Hematopoietic multipotent progenitor cell treated with erythropoietin and hydrocortisone succinate and interleukin-3 and kit ligand, for 6 days (in vitro differentiated cells): ENCODE results near the gene RNF220.
A peak's percentile ranks its signal among the peaks of the same experiment; 100 is the strongest.

Experiments used
- DNase-seq: peaks from one replicate; pipeline ENCODE4 v3.0.0-alpha.2; 2015

Gene RNF220

DNA sequence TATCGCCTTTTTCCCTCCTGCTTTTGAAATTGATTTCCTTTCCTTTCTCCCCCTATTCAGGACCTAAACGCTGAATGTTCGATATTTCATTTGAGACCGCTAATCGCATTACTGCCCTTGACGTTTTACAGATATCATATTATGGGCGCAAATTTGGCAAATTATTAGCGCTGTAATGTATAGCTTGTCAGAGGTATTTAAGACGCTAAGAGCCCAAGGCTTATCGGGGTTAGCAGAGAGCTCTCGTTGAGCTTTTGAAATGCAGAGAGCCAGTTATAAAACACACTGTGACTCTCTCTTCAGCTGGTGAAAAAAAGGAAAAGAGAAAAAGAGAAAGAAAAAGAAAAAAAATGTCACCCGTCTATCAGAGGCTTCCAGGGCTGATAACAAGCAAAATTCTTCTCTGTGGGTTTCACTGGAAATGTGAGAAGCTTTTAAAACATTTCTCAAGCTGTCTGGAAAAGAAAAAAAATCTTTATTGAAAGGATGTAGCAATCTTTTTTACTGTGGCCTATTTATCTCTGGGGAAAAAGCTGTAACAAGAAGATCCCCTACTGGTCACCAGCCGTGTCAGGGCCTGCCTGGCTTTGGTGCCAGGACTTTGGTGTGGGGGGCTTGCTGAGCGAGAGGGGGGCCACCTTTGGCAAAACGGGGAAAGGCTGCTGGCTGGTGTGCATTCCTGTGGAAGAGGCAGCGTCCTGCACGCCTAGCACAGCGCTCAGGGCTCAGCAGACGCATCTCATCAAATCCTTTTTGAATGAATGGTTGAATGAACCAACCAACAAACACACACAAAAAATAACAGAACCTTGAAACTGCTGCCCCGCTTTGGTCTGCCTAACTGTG, 119.8 kb downstream of the RNF220 start:
- peak; percentile 43 for DNase-seq

DNA sequence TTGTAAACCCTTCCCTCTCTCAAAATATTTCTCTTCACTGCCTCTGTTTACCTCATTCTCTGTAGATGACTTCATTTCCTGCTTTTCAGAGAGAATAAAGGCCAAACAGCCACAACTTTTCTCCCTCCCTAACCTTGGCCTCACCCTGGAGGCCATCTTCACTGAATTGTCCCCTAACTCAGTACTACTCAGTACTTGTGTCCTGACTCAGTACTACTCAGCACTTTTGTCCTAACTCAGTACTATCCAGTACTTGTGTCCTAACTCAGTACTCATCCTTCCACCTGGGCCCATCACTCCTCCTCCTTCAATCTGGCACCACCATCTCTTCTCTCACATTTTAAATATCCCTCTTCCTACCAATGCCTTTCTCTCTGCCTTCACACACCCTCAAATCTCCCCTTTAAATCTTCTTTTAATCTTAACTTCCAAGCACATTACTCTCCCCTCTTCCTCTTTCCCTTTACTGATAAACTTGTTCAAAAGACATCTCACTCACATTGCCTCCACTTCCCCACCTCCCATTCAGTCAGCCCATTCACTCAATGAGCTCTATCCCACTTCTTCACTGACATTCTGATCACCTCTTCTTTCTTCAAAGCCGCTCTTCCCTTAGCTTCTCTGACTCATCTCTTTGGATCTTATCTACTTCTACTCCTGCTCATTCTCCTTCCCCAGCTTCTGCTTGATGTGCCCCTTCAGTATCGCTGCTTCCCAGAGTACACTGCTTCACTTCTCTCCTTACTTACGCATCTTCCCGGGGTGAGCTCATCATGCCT, 121.4 kb downstream of the RNF220 start:
- peak; percentile 29 for DNase-seq

- DNase-seq, result peak; percentile 92
Measured at GRCh38 chr1:44531785-44532566, 126.9 kb downstream of the RNF220 start.

DNA sequence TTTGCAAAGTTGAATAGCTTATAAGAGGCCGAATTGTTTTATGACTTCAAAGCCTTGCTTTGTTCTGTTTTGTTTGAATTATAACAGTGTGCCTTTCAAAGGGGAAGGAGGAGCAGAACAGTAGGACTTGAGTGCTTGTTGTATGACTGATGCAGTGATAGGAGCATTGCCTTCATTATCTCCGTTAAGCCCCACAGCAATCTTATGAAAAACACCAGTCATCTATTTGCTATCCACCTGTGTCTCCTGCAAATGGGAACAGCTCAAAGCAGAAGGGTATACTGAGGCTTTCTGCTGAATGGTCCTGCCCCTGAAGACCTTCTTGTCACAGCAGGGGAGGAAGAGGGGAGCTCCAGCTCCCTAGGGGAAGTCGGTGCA, 127.5 kb downstream of the RNF220 start:
- DNase-seq, result peak; percentile 43

DNA sequence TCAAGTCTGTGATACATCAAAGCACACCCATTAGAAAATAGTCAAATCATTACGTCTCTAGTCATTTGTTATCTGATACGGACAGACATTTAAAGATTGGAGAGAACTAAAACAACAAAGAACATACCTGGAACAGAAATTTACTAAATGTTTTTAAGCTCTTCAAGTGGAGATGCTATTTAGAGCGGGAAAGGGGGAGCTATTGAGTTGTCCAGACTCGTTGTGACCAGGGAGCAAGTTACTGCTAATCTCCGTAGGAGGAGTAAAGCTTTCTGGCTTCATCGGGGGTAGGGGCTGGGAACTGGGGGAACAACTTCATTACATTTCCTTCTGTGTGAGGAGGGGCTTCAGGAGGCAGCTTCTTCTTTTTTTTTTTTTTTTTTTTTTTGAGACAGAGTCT, 129.7 kb downstream of the RNF220 start:
- no peak for DNase-seq

DNA sequence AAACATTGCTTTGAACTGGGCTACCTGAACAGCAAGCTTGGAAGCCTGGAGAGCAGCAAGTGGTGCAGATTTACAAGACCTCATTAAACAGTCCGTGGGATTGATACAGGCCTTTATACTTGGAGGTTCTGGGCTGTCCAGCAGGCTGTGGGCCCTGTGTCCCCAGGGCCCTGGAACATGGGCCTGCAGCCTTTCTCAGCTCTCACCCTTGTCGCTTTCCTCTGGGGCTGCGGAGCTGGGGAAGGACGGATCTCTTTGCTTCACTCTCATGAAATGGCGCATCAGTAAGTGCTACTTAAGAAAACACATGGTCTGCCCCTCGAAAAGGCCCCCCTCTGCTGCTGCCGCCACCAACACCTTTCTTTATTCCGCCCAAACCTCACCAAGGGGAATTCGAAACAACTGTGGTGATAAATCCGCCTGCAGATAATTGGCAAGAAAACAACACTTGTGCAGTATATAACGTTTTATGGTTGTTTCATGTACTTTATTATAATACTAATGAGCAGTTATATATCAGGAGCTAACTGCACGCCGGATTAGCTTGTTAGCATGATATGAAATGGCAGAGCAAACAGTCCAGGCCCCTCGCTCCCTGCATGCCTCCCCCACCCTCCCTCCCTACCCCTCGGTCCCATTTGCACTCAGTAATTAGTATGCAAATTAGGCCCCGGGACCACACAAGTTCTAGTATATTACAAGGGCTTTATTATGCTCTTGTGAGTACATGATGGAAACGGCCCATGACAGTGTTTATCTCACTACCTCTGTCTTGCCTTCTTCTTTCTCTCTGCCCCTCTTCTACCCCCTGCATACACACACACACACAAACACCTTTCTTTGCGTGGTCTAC, 131.5 kb downstream of the RNF220 start:
- DNase-seq, result no peak

DNA sequence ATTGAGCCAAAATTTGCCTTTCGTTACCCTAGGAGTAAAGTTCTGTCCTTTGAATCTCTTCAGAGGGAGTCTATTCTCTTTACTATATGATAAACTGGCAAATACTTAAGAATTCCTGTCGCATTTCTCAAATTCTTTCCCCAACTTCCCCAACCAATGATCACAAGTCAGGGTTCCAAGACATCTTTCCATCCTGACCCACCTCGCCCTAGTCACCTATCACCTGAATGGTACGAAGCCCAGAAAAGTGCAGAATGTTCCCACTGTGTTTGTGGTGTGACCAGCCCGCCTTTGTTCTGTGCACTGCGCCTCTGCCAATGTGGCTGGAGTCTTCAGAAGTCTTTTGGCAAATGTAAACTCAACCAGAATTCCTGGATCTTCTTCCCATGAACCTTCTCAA, 132.5 kb downstream of the RNF220 start:
- no peak for DNase-seq

DNA sequence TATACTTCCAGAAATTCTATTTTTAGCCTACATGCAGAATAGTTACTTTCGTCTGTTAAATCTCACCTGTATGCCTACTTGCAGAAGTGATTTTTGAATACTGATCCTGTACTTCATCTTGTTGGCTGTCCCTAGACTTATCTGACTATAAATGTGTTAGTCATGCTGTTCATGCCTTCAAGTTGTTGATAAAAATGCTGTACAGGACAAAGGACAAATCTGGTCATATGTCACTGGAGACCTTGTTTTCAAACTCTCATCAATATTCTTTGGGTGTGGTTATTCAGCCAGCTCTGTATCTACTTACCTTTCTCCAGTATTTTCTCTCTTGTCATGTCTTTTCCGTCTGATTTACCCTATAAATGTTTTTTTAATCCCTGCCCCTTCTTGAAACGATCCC, 132.9 kb downstream of the RNF220 start:
- DNase-seq, result no peak

DNA sequence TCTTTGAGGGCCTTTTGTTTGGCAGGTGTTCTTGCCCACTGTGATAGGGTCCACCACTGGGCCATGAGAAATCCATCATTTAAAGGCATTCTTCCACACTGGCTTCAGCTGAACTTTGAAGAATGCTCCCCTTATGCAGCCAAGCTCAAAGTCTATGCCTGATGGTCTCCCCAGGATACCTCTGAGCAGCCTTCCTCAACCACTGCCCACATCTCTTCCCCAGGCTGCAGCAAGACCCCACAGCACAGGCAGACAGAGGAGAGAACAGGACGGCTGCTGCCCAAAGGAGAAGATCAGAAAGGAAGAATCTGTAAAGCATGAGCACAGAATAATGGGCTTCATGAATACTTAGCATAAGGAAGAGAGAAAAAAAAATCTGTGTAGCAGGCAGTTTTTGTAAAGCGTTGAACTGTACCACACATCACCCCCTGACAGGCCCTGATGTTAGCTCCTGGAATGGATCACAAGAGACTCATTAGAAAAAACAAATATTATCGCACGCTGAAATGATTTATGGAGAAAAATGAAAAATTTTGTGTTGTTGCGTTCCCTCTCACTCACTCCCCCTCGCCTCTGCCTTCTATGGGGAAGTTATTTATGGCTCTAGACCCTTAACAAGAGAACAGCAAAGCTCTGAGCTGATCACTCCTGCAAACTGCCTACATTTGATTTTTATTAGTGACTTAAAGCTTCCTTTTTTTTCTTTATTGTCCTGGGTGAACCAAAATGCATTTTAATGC, 135.1 kb downstream of the RNF220 start:
- no peak for DNase-seq

DNA sequence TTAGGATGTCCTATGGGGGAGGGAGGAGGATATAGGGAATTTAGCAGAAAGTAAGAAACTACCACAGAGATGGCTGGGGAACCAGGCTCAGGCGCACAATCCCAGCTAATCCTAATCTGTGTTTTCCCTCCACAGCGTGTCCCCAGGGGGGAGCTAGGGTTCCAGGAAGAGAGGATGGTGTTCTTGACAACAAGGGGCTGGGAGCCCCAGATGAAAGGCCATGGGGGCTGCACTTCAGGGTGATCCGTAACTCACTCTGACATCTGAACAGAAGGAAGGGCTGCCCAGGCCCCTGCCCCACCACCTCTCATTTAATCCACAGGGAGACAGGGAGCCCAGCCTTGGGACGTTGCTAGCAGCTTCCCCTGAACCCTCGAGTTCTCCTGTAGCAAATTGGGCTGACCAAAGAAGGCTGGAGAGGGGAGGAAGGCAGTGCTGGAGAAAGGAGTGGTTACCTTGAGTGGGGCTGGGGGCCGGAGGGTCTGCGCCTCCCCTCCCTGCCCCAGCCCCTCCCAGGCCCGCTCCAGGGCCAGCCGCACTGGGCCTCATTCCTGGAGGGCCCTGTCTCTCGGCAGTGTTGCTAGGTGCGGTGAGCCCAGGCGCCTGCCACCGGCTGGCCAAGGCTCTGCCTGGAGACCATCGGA, 137.5 kb downstream of the RNF220 start:
- DNase-seq, result no peak

GRCh38 chr1:44543064-44543744, 138.1 kb downstream of the RNF220 start:
- peak; percentile 56 for DNase-seq

GRCh38 chr1:44543786-44544185, 138.7 kb downstream of the RNF220 start:
- no peak for DNase-seq

GRCh38 chr1:44544960-44545359, 139.9 kb downstream of the RNF220 start:
- no peak for DNase-seq

DNA sequence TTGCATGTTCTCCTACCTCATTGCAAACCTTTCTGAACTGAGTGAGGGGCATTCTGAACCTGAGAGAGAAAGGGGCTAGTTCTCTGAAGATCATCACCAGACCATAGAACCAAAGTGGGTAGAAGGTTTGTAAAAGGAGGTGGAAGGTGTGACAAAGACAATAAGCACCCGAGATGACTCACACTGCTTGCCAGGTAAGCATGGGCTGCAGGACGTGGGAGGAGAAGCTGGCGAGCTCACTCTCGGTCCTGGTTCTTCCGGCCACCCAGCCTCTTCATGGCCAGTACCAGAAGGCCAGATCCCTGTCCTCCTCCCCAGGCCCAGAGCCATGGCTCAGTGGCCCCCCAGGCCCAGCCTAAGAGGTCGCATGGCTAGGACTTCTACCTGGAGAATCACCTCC, 140.9 kb downstream of the RNF220 start:
- DNase-seq, result no peak

DNA sequence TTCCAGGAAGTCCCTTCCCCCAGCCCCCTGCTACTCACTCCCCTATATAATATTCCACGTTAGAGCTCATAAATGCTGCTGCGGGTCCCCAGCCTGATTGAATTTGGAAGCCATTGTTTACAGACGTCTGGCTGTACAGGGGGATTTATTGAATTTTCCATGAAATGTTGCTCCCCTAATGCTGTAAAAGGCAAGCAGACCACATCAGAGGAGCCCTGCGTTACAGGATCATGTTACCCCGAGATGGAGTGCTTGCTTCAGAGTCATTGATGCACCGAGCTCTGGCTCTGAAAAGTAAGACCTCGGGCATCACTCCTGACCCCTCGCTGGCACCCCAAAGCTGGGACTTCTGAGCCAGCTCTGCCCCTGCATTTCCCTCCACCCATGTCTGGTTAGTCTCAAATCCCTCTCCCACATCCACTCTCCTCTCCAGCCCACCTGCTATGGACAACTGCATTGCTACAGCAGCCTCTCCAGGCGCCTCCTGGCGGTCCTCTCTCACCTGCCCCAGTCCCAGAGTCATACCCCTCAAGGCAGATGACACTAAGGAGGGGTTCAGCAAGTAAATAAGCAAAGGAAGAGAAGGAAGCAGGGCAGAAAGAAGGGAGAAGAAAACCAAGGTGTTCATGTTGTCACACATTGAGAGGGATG, 141.5 kb downstream of the RNF220 start:
- no peak for DNase-seq

- DNase-seq, result no peak
Measured at GRCh38 chr1:44547361-44547760, 142.3 kb downstream of the RNF220 start.

- no peak for DNase-seq
Measured at GRCh38 chr1:44547837-44548236, 142.8 kb downstream of the RNF220 start.

DNA sequence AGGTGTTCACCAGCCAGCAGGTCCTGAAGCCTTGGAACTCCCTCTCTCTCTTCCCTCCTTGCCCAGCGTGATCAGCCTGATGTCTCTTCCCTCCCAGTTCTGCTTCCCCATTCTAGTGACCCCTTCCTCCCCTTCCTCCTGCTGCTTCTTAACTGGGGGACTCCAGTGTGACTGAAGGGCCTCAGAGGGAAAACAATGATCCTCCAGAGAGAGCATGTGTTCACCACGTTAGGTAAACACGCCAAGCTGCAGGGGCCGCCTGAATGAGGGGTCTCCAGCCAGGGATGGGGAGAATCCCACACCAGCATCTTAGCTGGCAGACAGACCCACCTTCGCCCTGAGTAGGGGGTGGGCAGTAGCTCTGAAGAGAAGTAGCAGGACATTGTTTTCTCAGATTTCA, 144.5 kb downstream of the RNF220 start:
- no peak for DNase-seq

GRCh38 chr1:44553127-44553758, 148.2 kb downstream of the RNF220 start:
- no peak for DNase-seq

GRCh38 chr1:44553771-44554170, 148.7 kb downstream of the RNF220 start:
- no peak for DNase-seq
